ENCODE data around the gene IL1RL1. TPM values are rescaled to one million over a fixed set of nuclear protein-coding genes. Genes with fewer than 3 reads are reported as not detected.

The IL1RL1 gene
- total RNA-seq, 1 experiment from 2014 or later, result not detected

GRCh38 chr2:102304268-102304667 is 7.1 kb upstream of the IL1RL1 start (continued):
- TF ChIP-seq PRDM15 (CRISPR knock-in tag; IDR thresholded peaks at IDR 0.05) (no peak), TP53 (CRISPR knock-in tag; IDR thresholded peaks at IDR 0.05) (no peak), CDX4 (CRISPR knock-in tag; IDR thresholded peaks at IDR 0.05; ENCODE audit: borderline replicate concordance) (no peak)

GRCh38 chr2:102304711-102305611 is 6.4 kb upstream of the IL1RL1 start:
- Mint-ChIP-seq H3K9me3 (0 out of 2 replicates have a peak, but pooled peaks cover 4% of the 10 kb centered on the region), H3K27ac (no peak overlapping the region), H3K4me1 (no peaks in the 10 kb centered on the region), H3K27me3 (ENCODE audit: low read depth) (peaks cover 2% of the 10 kb centered on the region; the same call in 1 of the 2 replicates), H3K4me3 (no peak overlapping the region), H3K36me3 (no peaks in the 10 kb centered on the region)
- ChIA-PET CTCF (no interaction called here), POLR2A (no interaction called here)
- DNase-seq (ENCODE audit: low spot score) (no peak), ATAC-seq (no peak)
- TF ChIP-seq STAT6 (CRISPR knock-in tag; conservative IDR thresholded peaks at IDR 0.05; ENCODE audit: low read depth), result no peak
- no peak for TF ChIP-seq ELF4 (CRISPR knock-in tag; IDR thresholded peaks at IDR 0.05; ENCODE audit: low read depth)
- no peak for TF ChIP-seq ZNF219 (CRISPR knock-in tag; IDR thresholded peaks at IDR 0.05; ENCODE audit: borderline replicate concordance)
- no peak for TF ChIP-seq CREB1 (CRISPR knock-in tag; IDR thresholded peaks at IDR 0.05)
- TF ChIP-seq PREB (CRISPR knock-in tag; IDR thresholded peaks at IDR 0.05; ENCODE audit: borderline replicate concordance), result no peak
- no peak for TF ChIP-seq NR3C1 (CRISPR knock-in tag; conservative IDR thresholded peaks at IDR 0.05; ENCODE audit: low read depth)

GRCh38 chr2:102306125-102306524 is 5.2 kb upstream of the IL1RL1 start:
- H3K4me3 Mint-ChIP-seq, result no peak overlapping the region
- ChIA-PET CTCF (no interaction called here), POLR2A (no interaction called here)
- 0 out of 2 replicates have a peak, but pooled peaks cover 4% of the 10 kb centered on the region for H3K9me3 Mint-ChIP-seq
- ATAC-seq (no peak), DNase-seq (ENCODE audit: low spot score) (no peak)
- H3K4me1 Mint-ChIP-seq, result no peaks in the 10 kb centered on the region
- peaks cover 2% of the 10 kb centered on the region; the same call in 1 of the 2 replicates for H3K27me3 Mint-ChIP-seq (ENCODE audit: low read depth)
- H3K36me3 Mint-ChIP-seq, result no peaks in the 10 kb centered on the region
- H3K27ac Mint-ChIP-seq, result no peak overlapping the region
- TF ChIP-seq TCF7 (CRISPR knock-in tag; IDR thresholded peaks at IDR 0.05; ENCODE audit: low read depth) (no peak), ZNF121 (CRISPR knock-in tag; IDR thresholded peaks at IDR 0.05) (no peak), GABPB1 (CRISPR knock-in tag; IDR thresholded peaks at IDR 0.05) (no peak), ZBTB21 (CRISPR knock-in tag; IDR thresholded peaks at IDR 0.05; ENCODE audit: borderline replicate concordance) (no peak), NR3C1 (CRISPR knock-in tag; conservative IDR thresholded peaks at IDR 0.05; ENCODE audit: low read depth) (no peak), MLX (CRISPR knock-in tag; IDR thresholded peaks at IDR 0.05) (no peak), RELA (CRISPR knock-in tag; IDR thresholded peaks at IDR 0.05; ENCODE audit: borderline replicate concordance) (no peak), CBFB (CRISPR knock-in tag; IDR thresholded peaks at IDR 0.05; ENCODE audit: low read depth) (no peak), STAT6 (CRISPR knock-in tag; conservative IDR thresholded peaks at IDR 0.05; ENCODE audit: low read depth) (no peak), IRF2 (CRISPR knock-in tag; IDR thresholded peaks at IDR 0.05; ENCODE audit: borderline replicate concordance, low read depth) (no peak), PREB (CRISPR knock-in tag; IDR thresholded peaks at IDR 0.05; ENCODE audit: borderline replicate concordance) (no peak), ZNF317 (CRISPR knock-in tag; IDR thresholded peaks at IDR 0.05; ENCODE audit: borderline replicate concordance, low read depth) (no peak)

Data from WTC11 (cell line).